Spinal cord (tissue), 10 donors: ENCODE measurements around the gene DDI2. TPM values are rescaled to one million over a fixed set of nuclear protein-coding genes. Genes with fewer than 3 reads are reported as not detected.
"Not testable (repeated sequence)": the region's sequence is repeated elsewhere in the genome, so short reads cannot be mapped to it uniquely, and the experiment has no call there.

Experiments used
- DNase-seq, 6 donors: peaks; one replicate each; pipeline versions ENCODE4 v3.0.0 to v3.0.0-alpha.2; 2013 to 2015; ENCODE audit warnings: low spot score in 6 of 6, low read depth in 4 of 6
- H3K27ac ChIP-seq: one replicate; pipeline ENCODE4 v1.5.1; 2013; ENCODE audit warnings: low read depth, low read length, control low read depth
- H3K27me3 ChIP-seq: one replicate; pipeline ENCODE4 v1.6.1; 2013; ENCODE audit warnings: low read length; ENCODE audit not compliant: control insufficient read depth, insufficient read depth
- H3K36me3 ChIP-seq: one replicate; pipeline ENCODE4 v1.6.1; 2013; ENCODE audit warnings: low read length; ENCODE audit not compliant: control insufficient read depth, insufficient read depth
- H3K4me1 ChIP-seq: one replicate; pipeline ENCODE4 v1.6.1; 2013; ENCODE audit warnings: low read length; ENCODE audit not compliant: control insufficient read depth, insufficient read depth
- H3K4me3 ChIP-seq: one replicate; pipeline ENCODE4 v1.5.1; 2013; ENCODE audit warnings: low read depth, low read length, control low read depth
- H3K9me3 ChIP-seq: one replicate; pipeline ENCODE4 v1.6.1; 2013; ENCODE audit warnings: low read length; ENCODE audit not compliant: control insufficient read depth, insufficient read depth
- WGBS: methylation state at CpG from one replicate; pipeline ENCODE4 v1.1.5; 2013; ENCODE audit warnings: missing lambda C conversion rate; ENCODE audit not compliant: insufficient coverage; 5-methylcytosine and 5-hydroxymethylcytosine counted together
- polyA plus RNA-seq, 2 donors: library from polyadenylated mRNA; unstranded; fragments of 120-200 nt; gene quantifications; one replicate each; pipeline ENCODE4 v1.2.1, GENCODE V29; 2013; ENCODE audit not compliant: insufficient read length in 2 of 2
- total RNA-seq, 2 donors: library from RNA; depleted of rRNA in 1 of 2; stranded (reverse); fragments of 120-200 nt in 1 of 2; fragments of >200 nt in 1 of 2; gene quantifications; one replicate each; pipeline versions ENCODE4 v1.2.3 to v1.2.4, GENCODE V29; 2013 to 2014
- donor health status: healthy.

Gene DDI2
- total and polyA plus RNA-seq, 4 donors = 9.5 to 26.6 (median 12.2) TPM

- Histone ChIP-seq H3K4me3 (peak overlapping the region; percentile 90), H3K27ac (peak overlapping the region; percentile 92), H3K4me1 (peaks cover 13% of the 10 kb centered on the region)
- H3K9me3 ChIP-seq, DNase-seq, H3K27me3 ChIP-seq, H3K36me3 ChIP-seq: not testable (repeated sequence)
- 74% methylated on average over 13 of the region's 13 CpGs for whole genome bisulfite sequencing
These were observed 13.3 kb upstream of the DDI2 start for GRCh38 chr1:15603966-15604282.

- not testable (repeated sequence) for H3K27ac ChIP-seq, H3K4me3 ChIP-seq, H3K27me3 ChIP-seq, DNase-seq, H3K9me3 ChIP-seq, H3K36me3 ChIP-seq
- peaks cover 13% of the 10 kb centered on the region for H3K4me1 ChIP-seq
- 96% methylated on average over 16 of the region's 21 CpGs for WGBS
These were observed 12.9 kb upstream of the DDI2 start for GRCh38 chr1:15604400-15604799.

- WGBS = 82% methylated on average over 5 of the region's 11 CpGs
- H3K27ac ChIP-seq = no peak overlapping the region
These were observed 11.6 kb upstream of the DDI2 start for GRCh38 chr1:15605398-15606383.

DNA sequence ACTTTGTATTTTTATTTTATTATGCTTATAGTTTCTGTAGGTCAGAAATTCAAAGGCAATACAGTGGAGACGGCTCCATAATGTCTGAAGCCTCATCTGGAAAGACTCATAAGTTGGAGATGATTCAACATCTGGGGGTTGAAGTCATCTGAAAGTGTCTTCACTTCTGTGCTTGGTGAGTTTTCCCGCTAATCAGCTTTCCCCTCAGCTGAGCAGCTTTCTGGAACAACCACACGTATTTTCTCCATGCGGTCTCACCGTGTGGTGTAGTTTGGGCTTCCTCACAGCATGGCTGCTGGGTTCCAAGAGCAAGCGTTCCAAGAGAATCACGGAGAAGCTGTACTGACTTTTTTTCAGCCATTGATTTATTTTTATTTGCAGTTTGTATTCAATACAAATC lies 7.6 kb upstream of the DDI2 start:
- no peak overlapping the region for H3K4me3 ChIP-seq
- H3K9me3 ChIP-seq = no peaks in the 10 kb centered on the region
- no peak for DNase-seq
- no peaks in the 10 kb centered on the region for H3K27me3 ChIP-seq
- H3K36me3 ChIP-seq = no peaks in the 10 kb centered on the region
- H3K4me1 ChIP-seq = no peaks in the 10 kb centered on the region
- no peak overlapping the region for H3K27ac ChIP-seq
- 89% methylated on average over 4 of the region's 7 CpGs for WGBS

More at GRCh38 chr1:15605398-15606383, 11.6 kb upstream of the DDI2 start:
- H3K4me3 ChIP-seq = no peak overlapping the region
- H3K9me3 ChIP-seq = no peaks in the 10 kb centered on the region
- no peak for DNase-seq
- peaks cover 13% of the 10 kb centered on the region for H3K4me1 ChIP-seq
- no peaks in the 10 kb centered on the region for H3K27me3 ChIP-seq
- no peaks in the 10 kb centered on the region for H3K36me3 ChIP-seq

DNA sequence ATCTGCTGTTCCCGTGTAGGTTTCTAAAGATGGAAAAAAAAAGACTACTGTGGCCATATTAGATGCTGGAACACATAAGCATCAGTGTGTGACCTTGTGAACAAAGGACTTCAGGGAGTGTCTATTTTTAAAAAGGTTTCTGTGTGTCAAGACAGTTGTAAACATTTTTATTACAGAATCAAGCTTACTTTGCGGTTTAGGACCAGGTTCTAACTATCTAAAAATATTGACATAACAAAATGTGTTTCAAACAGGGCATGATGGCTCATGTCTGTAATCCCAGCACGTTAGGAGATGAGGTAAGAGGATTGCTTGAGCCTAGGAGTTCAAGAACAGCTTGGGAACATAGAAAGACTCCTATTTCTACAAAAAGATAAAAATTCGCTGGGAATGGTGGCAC lies 7.1 kb upstream of the DDI2 start:
- H3K27ac ChIP-seq = no peak overlapping the region
- WGBS = 50% methylated on average over 1 of the region's 4 CpGs
- no peaks in the 10 kb centered on the region for H3K36me3 ChIP-seq
- no peaks in the 10 kb centered on the region for H3K4me1 ChIP-seq
- H3K9me3 ChIP-seq = no peaks in the 10 kb centered on the region
- DNase-seq = no peak
- no peak overlapping the region for H3K4me3 ChIP-seq
- H3K27me3 ChIP-seq = no peaks in the 10 kb centered on the region

DNA sequence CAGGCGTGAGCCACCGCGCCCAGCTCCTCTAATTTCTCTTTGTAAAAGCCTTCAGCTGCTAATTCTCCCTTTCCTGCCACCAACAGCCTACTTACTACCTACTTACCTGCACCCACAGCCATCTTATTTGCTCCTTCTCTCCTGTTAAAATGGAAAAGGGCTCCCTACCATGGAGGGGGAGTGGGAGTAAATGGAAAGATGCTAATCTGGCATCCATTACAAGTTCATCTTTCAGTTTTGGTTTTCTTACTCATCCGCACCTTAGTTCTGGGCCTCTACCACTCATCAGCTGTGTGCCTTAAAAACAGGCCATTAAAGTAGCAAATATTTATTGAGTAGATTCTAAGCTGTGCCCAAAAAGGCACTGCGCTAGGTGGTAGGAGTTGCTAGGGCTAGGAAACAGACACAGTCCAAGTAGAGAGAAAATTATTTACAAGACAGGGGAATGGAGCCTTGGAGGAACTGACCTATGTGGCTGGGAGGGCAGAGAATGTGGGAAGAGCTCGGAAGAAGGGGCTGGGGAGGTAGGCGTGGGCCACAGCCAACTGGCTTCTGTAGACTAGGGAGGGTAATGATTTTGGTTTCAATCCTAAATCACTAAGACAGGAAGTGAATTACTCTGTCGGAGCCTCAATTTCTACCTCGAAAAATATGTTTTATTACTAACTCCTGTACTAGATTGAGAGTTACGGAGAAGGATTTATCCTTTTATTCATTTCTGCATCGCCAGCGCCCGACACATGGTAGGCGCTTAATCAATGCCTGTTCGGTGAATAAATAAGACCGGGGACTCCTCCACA lies 685 bp upstream of the DDI2 start:
- H3K36me3 ChIP-seq = no peaks in the 10 kb centered on the region
- WGBS = 6% methylated on average over 7 of the region's 16 CpGs

DNA sequence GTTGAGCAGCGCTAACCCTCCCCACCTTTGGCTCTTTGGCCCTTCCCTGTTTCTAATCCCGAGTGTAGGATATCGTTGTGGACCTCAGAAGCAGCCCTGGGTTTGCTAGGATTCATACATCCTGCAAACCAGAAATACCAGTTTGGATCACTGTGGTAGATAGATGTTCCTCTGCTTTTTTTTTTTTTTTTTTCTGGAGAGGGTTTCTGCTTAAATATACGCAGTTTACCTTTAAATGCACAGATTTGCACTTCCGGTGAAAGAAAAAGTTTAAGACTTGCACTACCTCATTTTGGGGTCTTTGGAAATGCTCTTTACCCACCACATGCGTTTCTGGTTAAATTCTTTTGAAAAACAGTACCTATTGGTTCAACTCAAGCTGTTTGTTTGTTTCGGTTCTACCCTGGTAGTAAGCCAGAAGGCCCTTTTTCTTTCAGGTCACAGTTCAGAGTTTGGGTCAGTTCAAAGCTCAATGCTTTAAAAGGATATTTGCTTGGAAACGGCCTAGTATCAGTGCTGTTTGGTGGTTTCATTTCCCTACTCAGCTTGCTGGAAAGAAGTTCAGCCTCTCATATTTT lies 908 bp downstream of the DDI2 start:
- WGBS = 3% methylated on average over 6 of the region's 8 CpGs

More for the DNA sequence above, 685 bp upstream of the DDI2 start:
- Histone ChIP-seq H3K27me3 (no peaks in the 10 kb centered on the region), H3K4me3 (peak overlapping the region; percentile 65), H3K4me1 (peaks cover 16% of the 10 kb centered on the region), H3K27ac (peak overlapping the region; percentile 91), H3K9me3 (no peaks in the 10 kb centered on the region)
- no peak for DNase-seq

DNA sequence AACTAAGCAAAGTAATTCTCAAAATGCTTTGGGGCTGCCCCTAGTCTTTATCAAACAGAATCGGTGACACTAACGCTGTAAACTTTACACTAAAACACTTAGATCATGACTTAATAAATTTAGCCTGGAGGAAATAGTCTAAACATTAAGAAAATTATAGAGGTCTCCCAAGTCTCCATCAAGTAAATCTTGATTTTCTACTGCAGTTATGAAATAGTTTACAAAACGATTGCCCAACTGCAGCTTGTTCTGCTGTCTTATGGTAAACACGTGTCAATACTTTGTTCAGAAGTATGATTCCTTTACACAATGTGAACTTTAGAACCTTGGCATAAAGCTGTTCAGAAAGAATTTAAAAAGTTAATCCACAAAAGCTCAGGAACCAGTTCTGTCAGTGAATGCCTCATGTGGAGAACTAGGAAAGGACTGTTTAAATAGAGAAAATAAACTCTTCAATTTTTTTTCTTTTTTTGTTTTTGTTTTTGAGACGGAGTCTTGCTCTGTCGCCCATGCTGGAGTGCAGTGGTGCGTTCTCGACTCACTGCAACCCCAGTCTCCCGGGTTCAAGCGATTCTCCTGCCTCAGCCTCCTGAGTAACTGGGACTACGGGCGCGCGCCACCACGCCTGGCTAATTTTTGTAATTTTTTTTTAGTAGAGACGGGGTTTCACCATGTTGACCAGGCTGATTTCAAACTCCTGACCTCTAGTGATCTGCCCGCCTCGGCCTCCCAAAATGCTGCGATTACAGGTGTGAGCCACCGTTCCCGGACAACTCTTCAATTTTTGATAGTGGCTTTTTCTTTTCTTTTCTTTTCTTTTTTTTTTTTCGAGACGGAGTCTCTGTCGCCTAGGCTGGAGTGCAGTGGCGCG lies 1.6 kb downstream of the DDI2 start:
- Histone ChIP-seq H3K4me3 (peak overlapping the region; percentile 98), H3K27ac (peak overlapping the region; percentile 92), H3K4me1 (peaks cover 16% of the 10 kb centered on the region), H3K9me3 (no peaks in the 10 kb centered on the region), H3K27me3 (no peaks in the 10 kb centered on the region), H3K36me3 (no peaks in the 10 kb centered on the region)
- 92% methylated on average over 16 of the region's 26 CpGs for WGBS
- DNase-seq = no peak

More for the DNA sequence above, 908 bp downstream of the DDI2 start:
- DNase-seq = no peak
- H3K36me3 ChIP-seq = no peaks in the 10 kb centered on the region
- peak overlapping the region; percentile 98 for H3K4me3 ChIP-seq
- no peaks in the 10 kb centered on the region for H3K27me3 ChIP-seq
- H3K9me3 ChIP-seq = no peaks in the 10 kb centered on the region
- peak overlapping the region; percentile 92 for H3K27ac ChIP-seq
- H3K4me1 ChIP-seq = peaks cover 16% of the 10 kb centered on the region

DNA sequence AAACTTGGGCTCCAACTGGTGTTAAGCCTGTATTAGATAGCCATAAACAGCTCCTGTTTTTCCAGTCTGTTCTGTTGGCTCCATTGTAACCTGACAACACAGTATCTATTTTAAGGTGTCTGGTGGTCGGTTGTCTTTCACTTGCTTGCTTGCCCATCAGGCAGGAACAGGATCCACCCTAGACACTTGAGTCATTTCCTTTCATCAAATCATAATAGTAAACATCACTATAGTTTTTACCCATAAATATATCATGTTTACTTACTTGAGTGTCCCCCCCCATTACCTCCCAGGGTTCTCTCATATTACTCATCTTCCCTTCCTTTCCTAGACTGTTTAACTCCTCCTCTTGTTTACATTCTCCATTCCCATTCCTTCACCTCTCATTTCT lies 2.9 kb downstream of the DDI2 start:
- no peak overlapping the region for H3K27ac ChIP-seq
- no peak overlapping the region for H3K4me3 ChIP-seq
- 80% methylated on average over 1 of the region's 1 CpG for WGBS
- H3K36me3 ChIP-seq = no peaks in the 10 kb centered on the region
- no peaks in the 10 kb centered on the region for H3K9me3 ChIP-seq
- H3K27me3 ChIP-seq = no peaks in the 10 kb centered on the region
- no peak for DNase-seq
- peaks cover 16% of the 10 kb centered on the region for H3K4me1 ChIP-seq
